Left ventricle myocardium inferior (tissue), 1 donor: ENCODE results near the gene SLC34A1. TPM values are rescaled to one million over a fixed set of nuclear protein-coding genes. Genes with fewer than 3 reads are reported as not detected.
"Not testable (repeated sequence)": the region's sequence is repeated elsewhere in the genome, so short reads cannot be mapped to it uniquely, and the experiment has no call there.

ENCODE experiments used
- DNase-seq: peaks from one replicate; pipeline ENCODE4 v3.0.0-alpha.2; 2020
- H3K27ac ChIP-seq: fragments of 200-600 bp; replicated peaks from 2 replicates; pipeline ENCODE4 v1.8.0; 2021
- H3K27me3 ChIP-seq: fragments of 200-600 bp; 2 replicates; pipeline ENCODE4 v1.8.0; 2021; ENCODE audit warnings: low read depth
- H3K36me3 ChIP-seq: fragments of 200-600 bp; 2 replicates; pipeline ENCODE4 v1.8.0; 2021
- H3K4me1 ChIP-seq: fragments of 200-600 bp; 2 replicates; pipeline ENCODE4 v1.8.0; 2021
- H3K4me3 ChIP-seq: fragments of 200-600 bp; 2 replicates; pipeline ENCODE4 v1.8.0; 2021; ENCODE audit warnings: mild to moderate bottlenecking, moderate library complexity
- H3K9me3 ChIP-seq: fragments of 200-600 bp; replicated peaks from 2 replicates; pipeline ENCODE4 v1.8.0; 2021
- intact Hi-C: fragments of 100-400 bp; cut with micrococcal nuclease; formaldehyde crosslinking; loops from one replicate; pipeline ENCODE4 v1.11.0; 2022
- total RNA-seq: library from RNA; stranded (reverse); fragmentation: NEBNext Ultra II Directional; extraction: Animal tissue kit (Norgen Biotek cat#: 25700); gene quantifications from one replicate; pipeline ENCODE4 v1.2.1, GENCODE V29; 2021
- TF ChIP-seq, protein P1 (sequence below): fragments of 200-600 bp; IDR thresholded peaks from 2 replicates; pipeline ENCODE4 v1.8.0; 2021; ENCODE audit warnings: antibody characterized with exemption, mild to moderate bottlenecking, borderline replicate concordance
- donor health status: DM: no; HTN: yes; CAD: no; lungs with severe emphysema.

SLC34A1 gene
- total RNA-seq, 1 donor from 2014 or later = not detected

DNA sequence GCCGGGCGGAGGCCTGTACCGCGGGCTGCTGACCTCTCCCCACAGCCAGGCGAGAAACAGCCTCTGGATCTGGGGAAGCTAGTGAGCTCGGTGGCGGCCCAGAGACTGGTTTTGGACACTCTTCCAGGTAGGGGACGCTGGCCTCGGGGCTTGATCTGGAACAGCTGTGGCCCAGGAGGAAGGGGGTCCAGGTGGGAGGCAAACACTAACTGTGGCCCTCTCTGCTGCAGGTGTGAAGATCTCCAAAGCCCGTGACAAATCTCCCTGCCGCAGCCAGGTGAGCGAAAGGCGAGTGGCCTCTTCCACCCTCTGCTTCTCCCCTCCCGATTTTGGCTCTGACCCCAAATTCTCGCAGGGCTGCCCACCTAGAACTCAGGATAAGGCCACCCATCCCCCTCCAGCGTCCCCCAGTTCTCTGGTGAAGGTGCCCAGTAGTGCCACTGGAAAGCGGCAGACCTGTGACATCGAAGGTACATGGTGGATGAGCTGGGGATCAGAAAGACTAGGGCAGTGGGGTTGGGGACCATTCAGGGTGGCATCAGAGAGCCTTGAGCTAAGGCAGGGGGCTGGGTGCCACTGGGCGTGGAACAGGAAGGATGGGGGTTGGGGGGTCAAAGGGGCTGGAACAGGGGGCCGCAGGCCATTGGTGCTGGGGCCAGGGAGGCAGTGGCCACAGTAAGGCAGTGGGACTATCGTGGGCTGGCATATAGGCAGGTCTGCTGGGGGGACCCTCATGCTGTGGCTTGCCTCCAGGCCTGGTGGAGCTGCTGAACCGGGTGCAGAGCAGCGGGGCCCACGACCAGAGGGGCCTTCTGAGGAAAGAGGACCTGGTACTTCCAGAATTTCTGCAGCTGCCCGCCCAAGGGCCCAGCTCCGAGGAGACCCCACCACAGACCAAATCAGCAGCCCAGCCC is 12.9 kb upstream of the SLC34A1 start:
- no peak for DNase-seq
- Histone ChIP-seq H3K4me3 (peak overlapping the region; percentile 61), H3K4me1 (peaks cover 39% of the 10 kb centered on the region), H3K27ac (peak overlapping the region; percentile 3), H3K9me3 (no peaks in the 10 kb centered on the region), H3K36me3 (no peaks in the 10 kb centered on the region), H3K27me3 (peaks cover 18% of the 10 kb centered on the region)
- TF ChIP-seq, protein P1, sequence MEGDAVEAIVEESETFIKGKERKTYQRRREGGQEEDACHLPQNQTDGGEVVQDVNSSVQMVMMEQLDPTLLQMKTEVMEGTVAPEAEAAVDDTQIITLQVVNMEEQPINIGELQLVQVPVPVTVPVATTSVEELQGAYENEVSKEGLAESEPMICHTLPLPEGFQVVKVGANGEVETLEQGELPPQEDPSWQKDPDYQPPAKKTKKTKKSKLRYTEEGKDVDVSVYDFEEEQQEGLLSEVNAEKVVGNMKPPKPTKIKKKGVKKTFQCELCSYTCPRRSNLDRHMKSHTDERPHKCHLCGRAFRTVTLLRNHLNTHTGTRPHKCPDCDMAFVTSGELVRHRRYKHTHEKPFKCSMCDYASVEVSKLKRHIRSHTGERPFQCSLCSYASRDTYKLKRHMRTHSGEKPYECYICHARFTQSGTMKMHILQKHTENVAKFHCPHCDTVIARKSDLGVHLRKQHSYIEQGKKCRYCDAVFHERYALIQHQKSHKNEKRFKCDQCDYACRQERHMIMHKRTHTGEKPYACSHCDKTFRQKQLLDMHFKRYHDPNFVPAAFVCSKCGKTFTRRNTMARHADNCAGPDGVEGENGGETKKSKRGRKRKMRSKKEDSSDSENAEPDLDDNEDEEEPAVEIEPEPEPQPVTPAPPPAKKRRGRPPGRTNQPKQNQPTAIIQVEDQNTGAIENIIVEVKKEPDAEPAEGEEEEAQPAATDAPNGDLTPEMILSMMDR = no peak
- intact Hi-C loops = no loop called here

DNA sequence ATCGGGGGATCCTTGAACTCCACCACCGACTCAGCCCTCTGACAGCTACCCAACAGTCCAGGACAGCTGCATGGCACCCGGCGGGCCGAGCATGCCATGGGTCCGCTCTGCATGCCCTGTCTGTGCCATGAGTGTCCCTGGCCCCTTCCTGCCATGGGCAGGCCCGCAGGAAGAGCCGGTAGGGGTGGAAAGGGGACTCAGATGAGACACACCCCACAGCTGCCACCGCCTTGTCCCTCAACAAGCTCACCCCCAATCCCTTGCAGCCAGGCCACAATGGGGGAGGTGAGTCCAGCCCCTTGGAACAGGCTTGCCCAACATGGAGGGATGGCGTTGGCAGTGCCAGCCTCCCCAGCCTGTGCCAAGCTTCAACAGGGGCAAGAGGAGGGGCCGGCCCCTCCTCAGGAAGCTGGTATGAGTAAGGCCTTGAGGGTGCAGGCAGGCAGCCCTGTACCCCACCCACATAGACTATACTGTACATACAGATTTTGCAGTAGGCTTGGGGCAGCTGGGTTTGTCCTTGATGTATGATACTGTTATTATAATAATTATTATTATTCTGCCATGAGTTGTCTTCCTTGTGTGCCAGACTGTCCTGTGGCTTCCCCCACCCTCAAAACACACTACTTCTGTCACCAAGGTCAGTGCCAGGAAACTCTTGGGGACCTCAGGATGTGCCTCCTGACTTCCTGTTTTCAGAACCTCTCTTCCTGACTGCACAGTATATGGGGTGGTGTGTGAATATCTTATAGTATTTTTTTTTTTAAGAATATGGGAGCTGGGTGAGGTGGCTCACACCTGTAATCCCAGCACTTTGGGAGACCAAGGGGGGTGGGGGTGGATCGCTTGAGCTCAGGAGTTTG is 12.0 kb upstream of the SLC34A1 start:
- H3K27ac ChIP-seq = no peak overlapping the region
- intact Hi-C loops = no loop called here
- H3K4me1 ChIP-seq = peaks cover 30% of the 10 kb centered on the region
- DNase-seq = no peak
- H3K36me3 ChIP-seq = no peaks in the 10 kb centered on the region
- no peaks in the 10 kb centered on the region for H3K9me3 ChIP-seq
- TF ChIP-seq, protein P1 = no peak
- H3K4me3 ChIP-seq = no peak overlapping the region
- H3K27me3 ChIP-seq = peaks cover 18% of the 10 kb centered on the region

DNA sequence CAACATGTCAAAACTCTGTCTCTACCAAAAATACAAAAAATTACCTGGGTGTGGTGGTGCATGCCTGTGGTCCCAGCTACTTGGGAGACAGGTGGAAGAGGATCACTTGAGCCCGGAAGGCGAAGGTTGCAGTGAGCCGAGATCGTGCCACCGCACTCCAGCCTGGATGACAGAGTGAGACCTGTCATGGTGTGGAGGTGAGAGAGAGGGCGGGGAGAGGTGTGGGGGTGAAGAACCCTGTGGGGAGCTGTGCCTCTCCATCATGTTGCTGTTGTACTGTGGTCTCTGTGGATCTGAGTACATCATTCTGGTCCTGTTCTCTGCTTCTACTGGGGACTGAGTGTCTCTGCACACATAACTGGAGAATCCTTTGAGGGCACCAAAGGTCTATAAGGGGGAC is 11.3 kb upstream of the SLC34A1 start:
- H3K36me3 ChIP-seq = no peaks in the 10 kb centered on the region
- no peak overlapping the region for H3K27ac ChIP-seq
- H3K4me3 ChIP-seq = no peak overlapping the region
- peaks cover 23% of the 10 kb centered on the region for H3K4me1 ChIP-seq
- intact Hi-C loops = no loop called here
- TF ChIP-seq, protein P1 = no peak
- no peaks in the 10 kb centered on the region for H3K9me3 ChIP-seq
- peaks cover 22% of the 10 kb centered on the region for H3K27me3 ChIP-seq
- DNase-seq = no peak

DNA sequence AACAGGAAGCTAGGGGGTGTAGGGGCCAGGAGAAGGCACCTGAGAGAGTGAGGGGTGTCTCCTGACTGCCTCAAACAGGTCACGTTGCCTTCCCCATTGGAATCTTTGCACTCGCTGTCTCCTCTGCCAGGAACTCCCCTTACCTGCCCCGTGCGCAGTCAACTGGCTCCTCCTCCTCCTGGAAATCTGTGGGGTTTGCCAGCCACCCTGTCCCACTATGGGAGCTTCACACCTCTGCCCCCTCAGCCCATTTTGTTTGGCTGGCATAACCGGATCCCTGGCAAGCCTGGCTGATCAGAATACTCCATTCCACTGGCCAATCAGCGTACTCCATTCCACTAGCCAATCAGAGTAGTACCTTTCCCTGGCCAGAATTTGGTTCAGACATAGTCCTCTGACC is 10.4 kb upstream of the SLC34A1 start:
- no peaks in the 10 kb centered on the region for H3K9me3 ChIP-seq
- peaks cover 25% of the 10 kb centered on the region for H3K27me3 ChIP-seq
- no peak overlapping the region for H3K27ac ChIP-seq
- TF ChIP-seq, protein P1 = no peak
- intact Hi-C loops = no loop called here
- H3K4me3 ChIP-seq = no peak overlapping the region
- H3K4me1 ChIP-seq = peaks cover 19% of the 10 kb centered on the region
- no peaks in the 10 kb centered on the region for H3K36me3 ChIP-seq
- DNase-seq = no peak

DNA sequence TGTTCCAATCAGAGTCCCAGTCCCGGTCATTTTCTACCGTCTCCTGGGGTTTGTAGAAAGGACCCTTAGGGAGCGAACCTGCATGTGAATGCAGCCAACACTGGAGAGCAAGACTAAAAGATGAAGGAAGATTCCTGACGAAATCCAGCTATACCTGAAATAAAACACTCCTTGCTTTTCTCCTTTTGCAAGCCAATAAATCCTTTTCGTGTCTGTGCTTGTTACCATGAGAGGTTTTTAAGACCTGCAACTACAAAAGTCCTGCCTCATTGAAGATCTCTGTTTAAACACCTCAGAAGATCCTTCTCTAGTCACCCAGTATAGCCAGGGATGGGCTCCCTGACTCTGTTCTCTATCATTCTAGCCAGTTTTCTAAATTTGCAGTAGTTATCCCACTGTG is 10.0 kb upstream of the SLC34A1 start:
- intact Hi-C loops = no loop called here
- H3K27me3 ChIP-seq = peaks cover 25% of the 10 kb centered on the region

DNA sequence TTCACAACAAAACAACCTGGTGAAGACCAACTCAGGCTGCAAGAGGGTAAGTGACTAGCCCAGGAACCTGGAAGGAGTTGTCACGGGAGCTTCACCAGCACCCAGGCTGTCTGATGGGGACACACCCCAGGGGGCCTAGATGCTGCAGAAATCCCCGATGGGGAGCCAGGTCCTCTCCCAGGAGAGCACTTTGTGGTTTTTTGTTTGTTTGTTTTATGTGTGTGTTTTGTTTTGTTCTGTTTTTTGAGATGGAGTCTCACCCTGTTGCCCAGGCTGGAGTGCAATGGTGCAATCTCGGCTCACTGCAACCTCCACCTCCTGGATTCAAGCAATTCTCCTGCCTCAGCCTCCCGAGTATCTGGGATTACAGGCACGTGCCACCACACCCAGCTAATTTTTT is 8.7 kb upstream of the SLC34A1 start:
- peaks cover 31% of the 10 kb centered on the region for H3K27me3 ChIP-seq
- intact Hi-C loops, H3K4me3 ChIP-seq, H3K36me3 ChIP-seq, H3K9me3 ChIP-seq, H3K27ac ChIP-seq, H3K4me1 ChIP-seq, DNase-seq: not testable (repeated sequence)

More for the DNA sequence above, 10.0 kb upstream of the SLC34A1 start:
- H3K4me1 ChIP-seq = peaks cover 19% of the 10 kb centered on the region
- no peaks in the 10 kb centered on the region for H3K9me3 ChIP-seq
- H3K36me3 ChIP-seq = no peaks in the 10 kb centered on the region
- no peak overlapping the region for H3K4me3 ChIP-seq
- no peak for DNase-seq
- H3K27ac ChIP-seq = no peak overlapping the region
- TF ChIP-seq, protein P1 = no peak
